Stimulated activated CD4-positive, alpha-beta T cell treated with anti-CD3 and anti-CD28 coated beads, Interleukin-15, amount 100 ng/mL, for 1 hour (primary cell): ENCODE data around the gene DAD1.
"Not testable (repeated sequence)": the region's sequence is repeated elsewhere in the genome, so short reads cannot be mapped to it uniquely, and the experiment has no call there.

Experiments
- DNase-seq, 2 donors: peaks; one replicate each; pipeline ENCODE4 v3.0.0-alpha.2; 2020; ENCODE audit warnings: low read depth in 1 of 2, low spot score in 1 of 2

Gene DAD1

DNA sequence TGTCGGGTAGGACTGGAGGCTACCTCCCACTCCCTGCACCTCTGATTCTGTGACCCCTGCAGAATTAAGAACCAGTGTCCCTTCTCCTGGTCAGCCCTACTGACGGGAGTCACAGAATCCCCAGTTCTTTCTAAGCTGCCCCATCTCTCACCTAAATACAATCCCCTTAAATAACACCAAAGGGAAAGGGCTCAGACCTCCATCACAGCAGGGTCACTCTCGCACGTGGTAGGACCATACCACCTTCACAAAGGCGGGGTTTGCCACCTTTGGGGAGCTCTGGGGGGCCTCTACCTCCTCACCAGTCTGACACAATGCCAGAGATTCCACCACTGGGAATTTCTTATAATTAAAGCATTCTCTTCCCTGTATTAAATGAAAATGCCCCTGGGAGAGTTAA is 35.6 kb downstream of the DAD1 start:
- DNase-seq = no peak

DNA sequence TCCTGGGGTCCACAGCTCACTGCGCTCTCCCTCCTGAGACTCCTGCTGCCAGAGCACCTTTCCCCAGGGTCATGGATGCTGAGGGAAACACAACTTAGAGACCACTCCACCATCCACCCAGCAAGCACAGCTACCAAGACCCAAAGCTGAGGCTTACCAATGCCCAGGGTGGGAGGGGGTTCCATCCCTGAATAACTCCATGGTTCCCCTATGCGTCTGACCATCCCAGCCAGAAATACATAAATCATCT is 36.3 kb downstream of the DAD1 start:
- no peak for DNase-seq

DNA sequence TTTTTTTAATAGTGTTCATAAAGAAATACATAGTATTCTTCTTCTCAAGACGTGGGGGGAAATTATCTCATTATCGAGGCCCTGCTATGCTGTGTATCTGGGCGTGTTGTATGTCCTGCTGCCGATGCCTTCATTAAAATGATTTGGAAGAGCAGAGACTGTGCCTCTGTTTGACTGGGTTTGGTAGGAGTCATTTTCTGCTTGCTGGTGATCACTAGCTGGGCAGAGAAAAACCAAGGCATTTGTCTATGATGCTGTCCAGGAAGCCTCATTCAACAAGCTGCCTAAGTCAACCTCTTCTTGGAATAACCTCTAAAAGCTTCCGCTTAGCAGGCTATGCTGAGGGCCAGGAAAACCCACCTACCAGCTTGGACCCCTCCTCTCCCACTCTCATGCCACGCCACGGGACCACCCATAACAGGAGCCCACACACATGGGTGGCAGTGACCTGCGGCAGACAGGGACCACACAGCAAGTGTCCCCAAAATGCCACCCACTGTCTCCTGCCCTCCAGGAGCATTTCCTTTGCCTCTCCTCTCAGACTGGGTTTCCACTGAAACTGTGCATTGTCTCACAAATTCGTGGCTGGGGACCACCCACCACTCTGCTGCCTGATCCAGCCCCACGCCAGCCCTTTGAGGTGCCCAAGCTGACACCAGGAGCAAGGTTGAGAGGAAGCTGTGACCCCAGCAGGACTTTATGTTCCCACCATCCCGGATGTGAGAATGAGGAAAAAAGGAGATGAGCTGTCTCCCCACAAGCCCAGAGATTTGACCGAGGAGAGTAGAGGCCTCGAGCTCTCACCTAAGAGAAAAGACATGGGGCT is 36.8 kb downstream of the DAD1 start:
- no peak for DNase-seq

DNA sequence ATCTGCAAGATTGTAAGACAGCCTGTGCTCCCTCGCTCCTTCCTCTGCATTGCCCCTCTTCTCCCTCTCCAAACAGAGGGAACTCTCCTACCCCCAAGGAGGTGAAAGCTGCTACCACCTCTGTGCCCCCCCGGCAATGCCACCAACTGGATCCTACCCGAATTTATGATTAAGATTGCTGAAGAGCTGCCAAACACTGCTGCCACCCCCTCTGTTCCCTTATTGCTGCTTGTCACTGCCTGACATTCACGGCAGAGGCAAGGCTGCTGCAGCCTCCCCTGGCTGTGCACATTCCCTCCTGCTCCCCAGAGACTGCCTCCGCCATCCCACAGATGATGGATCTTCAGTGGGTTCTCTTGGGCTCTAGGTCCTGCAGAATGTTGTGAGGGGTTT is 37.4 kb downstream of the DAD1 start:
- DNase-seq = no peak

DNA sequence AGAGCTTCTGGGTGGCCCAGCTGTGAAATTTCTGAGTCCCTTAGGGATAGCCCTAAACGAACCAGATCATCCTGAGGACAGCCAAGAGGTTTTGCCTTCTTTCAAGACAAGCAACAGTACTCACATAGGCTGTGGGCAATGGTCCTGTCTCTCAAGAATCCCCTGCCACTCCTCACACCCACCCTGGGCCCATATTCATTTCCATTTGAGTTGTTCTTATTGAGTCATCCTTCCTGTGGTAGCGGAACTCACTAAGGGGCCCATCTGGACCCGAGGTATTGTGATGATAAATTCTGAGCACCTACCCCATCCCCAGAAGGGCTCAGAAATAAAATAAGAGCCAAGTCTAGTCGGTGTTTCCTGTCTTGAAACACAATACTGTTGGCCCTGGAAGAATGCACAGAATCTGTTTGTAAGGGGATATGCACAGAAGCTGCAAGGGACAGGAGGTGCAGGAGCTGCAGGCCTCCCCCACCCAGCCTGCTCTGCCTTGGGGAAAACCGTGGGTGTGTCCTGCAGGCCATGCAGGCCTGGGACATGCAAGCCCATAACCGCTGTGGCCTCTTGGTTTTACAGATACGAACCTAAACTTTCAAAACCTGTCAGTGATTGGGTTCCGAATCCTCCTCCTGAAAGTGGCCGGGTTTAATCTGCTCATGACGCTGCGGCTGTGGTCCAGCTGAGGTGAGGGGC is 38.9 kb downstream of the DAD1 start:
- DNase-seq = peak; percentile 36 to 57

DNA sequence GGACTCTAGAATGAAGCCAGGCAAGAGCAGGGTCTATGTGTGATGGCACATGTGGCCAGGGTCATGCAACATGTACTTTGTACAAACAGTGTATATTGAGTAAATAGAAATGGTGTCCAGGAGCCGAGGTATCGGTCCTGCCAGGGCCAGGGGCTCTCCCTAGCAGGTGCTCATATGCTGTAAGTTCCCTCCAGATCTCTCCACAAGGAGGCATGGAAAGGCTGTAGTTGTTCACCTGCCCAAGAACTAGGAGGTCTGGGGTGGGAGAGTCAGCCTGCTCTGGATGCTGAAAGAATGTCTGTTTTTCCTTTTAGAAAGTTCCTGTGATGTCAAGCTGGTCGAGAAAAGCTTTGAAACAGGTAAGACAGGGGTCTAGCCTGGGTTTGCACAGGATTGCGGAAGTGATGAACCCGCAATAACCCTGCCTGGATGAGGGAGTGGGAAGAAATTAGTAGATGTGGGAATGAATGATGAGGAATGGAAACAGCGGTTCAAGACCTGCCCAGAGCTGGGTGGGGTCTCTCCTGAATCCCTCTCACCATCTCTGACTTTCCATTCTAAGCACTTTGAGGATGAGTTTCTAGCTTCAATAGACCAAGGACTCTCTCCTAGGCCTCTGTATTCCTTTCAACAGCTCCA is 39.6 kb downstream of the DAD1 start:
- DNase-seq = no peak

DNA sequence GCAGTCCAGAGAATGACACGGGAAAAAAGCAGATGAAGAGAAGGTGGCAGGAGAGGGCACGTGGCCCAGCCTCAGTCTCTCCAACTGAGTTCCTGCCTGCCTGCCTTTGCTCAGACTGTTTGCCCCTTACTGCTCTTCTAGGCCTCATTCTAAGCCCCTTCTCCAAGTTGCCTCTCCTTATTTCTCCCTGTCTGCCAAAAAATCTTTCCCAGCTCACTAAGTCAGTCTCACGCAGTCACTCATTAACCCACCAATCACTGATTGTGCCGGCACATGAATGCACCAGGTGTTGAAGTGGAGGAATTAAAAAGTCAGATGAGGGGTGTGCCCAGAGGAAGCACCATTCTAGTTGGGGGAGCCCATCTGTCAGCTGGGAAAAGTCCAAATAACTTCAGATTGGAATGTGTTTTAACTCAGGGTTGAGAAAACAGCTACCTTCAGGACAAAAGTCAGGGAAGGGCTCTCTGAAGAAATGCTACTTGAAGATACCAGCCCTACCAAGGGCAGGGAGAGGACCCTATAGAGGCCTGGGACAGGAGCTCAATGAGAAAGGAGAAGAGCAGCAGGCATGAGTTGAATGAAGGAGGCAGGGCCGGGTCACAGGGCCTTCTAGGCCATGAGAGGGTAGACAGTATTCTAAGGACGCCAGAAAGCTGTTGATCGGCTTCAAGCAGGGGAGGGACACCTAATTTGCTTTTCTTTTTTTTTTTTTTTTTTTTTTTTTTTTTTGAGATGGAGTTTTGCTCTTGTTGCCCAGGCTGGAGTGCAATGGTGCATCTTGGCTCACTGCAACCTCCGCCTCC is 40.9 kb downstream of the DAD1 start:
- DNase-seq = no peak

DNA sequence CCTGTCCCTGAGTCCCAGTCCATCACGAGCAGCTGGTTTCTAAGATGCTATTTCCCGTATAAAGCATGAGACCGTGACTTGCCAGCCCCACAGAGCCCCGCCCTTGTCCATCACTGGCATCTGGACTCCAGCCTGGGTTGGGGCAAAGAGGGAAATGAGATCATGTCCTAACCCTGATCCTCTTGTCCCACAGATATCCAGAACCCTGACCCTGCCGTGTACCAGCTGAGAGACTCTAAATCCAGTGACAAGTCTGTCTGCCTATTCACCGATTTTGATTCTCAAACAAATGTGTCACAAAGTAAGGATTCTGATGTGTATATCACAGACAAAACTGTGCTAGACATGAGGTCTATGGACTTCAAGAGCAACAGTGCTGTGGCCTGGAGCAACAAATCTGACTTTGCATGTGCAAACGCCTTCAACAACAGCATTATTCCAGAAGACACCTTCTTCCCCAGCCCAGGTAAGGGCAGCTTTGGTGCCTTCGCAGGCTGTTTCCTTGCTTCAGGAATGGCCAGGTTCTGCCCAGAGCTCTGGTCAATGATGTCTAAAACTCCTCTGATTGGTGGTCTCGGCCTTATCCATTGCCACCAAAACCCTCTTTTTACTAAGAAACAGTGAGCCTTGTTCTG is 41.6 kb downstream of the DAD1 start:
- DNase-seq = no peak

DNA sequence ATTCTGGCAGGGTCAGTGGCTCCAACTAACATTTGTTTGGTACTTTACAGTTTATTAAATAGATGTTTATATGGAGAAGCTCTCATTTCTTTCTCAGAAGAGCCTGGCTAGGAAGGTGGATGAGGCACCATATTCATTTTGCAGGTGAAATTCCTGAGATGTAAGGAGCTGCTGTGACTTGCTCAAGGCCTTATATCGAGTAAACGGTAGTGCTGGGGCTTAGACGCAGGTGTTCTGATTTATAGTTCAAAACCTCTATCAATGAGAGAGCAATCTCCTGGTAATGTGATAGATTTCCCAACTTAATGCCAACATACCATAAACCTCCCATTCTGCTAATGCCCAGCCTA is 42.3 kb downstream of the DAD1 start:
- DNase-seq = no peak

DNA sequence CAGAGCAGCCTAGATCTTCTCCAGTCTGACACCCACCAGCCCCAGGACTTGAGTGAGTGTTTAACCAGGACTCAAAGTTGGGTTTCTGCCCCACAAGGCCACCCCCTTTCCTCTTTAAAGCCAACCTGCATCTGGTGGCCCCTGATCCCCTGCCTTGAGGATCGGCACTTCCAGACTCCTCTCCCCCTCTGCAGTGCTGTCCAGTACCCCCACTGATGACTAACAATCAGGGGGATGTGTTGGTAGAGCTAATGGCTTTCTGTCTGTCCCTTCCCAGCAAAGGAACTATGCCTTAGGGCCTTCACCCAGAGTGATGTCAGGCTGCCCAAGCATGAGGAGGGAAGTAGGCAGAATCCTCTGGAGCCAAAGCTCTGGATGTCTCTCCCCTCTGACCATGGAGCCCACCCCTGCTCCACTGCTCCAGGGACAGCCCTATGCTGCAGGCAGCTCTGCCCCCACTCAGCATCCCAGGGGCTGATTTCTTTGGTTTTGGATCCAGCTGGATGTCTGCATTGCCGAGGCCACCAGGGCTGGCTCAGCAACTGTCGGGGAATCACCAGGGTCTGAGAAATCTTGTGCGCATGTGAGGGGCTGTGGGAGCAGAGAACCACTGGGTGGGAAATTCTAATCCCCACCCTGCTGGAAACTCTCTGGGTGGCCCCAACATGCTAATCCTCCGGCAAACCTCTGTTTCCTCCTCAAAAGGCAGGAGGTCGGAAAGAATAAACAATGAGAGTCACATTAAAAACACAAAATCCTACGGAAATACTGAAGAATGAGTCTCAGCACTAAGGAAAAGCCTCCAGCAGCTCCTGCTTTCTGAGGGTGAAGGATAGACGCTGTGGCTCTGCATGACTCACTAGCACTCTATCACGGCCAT is 42.9 kb downstream of the DAD1 start:
- no peak for DNase-seq

DNA sequence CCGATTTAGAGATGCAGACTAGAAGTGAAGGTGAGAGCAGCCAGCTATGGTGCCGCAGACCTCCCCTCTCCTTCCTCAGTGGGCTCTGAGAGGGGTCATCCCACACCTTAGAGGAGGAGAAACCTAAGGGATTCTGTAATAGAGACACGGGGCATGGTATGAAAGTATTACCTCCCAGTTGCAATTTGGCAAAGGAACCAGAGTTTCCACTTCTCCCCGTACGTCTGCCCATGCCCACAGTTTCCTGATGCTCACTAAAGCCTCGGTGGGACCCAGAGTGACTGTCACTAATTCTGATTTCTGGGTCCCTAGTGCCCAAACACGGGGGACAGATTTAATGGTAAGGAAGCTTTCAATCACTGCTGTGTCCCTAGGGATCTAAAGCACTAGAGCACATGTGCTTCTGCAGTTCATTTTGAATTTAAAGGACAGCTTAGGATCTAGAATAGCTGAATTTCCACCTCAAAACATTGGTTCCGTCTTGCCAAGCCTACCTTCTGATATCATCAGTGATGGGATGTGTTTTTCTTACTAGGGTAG is 44.1 kb downstream of the DAD1 start:
- no peak for DNase-seq

DNA sequence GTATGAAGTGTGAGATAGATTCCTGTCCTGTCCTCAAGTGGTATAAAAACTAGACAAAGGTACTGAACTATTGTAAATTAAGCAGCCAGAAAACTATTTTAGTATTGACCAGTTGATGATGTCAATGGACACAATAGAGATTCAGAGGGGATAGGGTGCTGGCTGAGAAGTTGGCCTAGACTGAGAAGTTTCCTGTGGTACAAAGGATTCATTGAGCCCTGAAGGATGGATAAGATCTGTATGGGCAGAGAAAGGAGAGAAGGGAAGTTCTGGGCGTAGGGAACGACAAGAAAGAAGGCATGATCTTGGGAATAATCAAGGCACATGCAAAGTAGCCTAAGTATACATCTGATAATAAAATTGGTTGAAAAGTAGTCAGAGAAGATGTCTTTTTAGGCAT is 44.6 kb downstream of the DAD1 start:
- no peak for DNase-seq

DNA sequence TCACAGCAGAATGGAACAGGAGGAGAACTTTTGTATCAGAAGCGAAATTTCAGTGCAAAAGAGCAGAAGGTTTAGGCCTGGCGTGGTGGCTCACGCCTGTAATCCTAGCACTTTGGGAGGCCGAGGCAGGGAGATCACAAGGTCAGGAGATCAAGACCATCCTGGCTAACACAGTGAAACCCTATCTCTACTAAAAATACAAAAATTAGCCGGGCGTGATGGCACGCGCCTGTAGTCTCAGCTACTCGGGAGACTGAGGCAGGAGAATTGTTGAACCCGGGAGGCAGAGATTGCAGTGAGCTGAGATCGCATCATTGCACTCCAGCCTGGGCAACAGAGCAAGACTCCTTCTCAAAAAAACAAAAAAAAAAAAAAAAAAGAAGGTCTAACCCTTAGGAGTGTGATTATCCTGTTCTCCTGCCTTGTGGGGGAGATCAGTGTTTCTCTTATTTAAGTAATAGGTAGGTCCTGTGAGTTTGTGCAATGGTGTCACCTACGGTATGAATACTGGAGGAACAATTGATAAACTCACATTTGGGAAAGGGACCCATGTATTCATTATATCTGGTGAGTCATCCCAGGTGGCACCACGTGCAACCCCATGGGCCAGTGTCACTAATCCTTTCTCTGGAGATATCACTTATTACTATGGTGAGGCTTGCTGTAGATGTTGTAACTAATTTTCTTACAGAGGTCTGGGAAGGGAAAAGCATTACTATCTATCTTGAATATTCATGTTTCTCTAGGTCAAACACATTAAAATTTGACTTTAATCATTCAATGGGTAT is 45.3 kb downstream of the DAD1 start:
- DNase-seq = not testable (repeated sequence)

DNA sequence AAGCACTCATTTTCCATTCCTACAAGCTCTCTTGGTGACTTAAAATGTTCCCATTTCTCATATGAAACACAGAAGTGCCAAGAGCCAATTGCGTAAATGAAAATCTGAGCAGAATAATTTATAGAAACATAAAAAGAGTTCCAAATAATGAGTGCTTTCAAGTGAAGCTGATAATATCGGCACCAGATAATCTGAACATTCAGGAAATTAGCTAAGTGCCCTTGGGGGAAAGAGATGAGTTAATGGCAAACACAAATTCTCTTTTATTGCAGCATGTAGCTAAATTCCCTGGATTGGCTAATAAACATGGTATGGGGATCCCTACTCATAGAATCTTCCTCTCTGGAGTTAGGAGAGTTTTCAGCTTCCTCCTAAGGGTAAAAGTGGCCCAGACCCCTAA is 46.7 kb downstream of the DAD1 start:
- DNase-seq = no peak

DNA sequence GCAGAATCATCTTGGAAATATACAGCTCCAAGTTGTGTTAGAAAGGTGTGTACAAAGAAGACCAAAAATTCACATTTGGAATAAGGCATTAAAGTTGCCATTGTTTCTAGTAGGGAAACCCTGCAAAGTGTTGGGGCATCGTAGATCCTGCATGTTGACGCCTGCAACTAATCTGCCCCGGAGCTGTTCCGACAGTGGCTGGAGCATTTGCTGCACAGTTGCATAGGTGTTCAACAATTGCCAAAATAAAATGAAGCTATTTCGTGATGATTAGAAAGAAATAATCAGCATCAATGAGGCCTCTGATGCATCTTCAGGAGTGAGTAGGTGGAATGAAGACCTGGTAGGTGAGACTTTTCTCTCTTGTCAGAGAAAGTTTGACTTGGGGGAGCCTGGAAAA is 47.3 kb downstream of the DAD1 start:
- DNase-seq = no peak

DNA sequence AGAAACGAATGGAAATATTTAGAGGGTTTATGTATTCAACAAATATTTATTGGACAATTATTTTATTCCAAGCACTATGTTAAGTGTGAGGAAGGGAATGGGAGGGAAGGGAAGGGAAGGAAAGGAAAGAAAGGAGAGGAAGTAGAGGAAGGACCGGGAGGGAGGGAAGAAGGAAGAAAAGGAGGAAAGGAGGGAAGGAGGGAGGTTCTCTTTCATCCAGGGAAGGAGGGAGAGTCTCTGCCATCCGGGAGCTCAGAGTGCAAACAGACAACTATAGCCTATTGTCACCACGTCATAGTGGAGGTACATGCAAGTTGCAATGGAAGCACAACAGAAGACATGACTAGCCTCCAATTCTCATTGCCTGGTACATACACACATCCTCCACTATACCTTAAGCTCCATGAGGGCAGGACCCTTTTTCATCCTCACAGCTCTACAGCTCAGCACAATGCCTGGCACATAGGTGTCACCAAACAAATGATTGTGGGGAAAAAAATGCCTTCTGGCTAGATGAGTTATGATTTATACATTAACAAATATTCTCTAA is 48.1 kb downstream of the DAD1 start:
- DNase-seq = no peak

DNA sequence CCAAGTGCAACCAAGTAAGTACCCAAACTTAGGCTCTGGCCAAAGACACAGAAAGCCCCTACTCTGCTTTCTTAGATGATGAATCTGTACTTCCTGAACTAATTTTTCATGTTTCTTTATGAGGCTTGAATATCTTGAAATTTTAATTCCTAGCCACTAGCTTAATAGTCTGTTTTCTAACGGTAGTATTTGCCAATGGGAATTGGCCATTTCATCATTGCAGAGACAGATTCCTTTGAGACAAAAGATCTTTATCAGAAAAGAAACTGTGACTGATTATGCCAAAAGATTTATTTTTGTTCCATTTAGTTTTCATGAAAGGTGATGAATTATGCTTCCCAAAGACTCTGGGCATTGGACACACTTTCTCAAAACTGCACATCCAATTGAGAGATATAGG is 48.7 kb downstream of the DAD1 start:
- no peak for DNase-seq

DNA sequence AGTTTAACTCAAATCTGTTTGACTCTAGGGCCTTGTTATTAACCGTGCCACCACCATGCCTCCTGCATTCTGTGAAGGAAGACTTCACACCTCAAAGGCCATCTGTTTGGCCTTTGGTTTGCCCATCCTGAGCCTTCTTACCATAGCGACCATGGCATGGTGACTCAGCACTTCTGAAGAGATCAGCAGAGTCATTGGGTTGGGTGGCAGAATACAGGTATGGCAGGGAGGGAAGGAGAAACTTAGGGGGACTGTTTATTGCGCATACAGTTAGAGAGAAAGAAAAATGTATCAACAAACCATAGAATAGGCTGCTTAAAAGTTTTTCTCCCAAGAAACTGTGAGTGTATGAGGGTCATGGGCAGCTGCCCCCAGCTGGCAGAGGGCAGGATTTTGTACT is 49.2 kb downstream of the DAD1 start:
- DNase-seq = no peak

DNA sequence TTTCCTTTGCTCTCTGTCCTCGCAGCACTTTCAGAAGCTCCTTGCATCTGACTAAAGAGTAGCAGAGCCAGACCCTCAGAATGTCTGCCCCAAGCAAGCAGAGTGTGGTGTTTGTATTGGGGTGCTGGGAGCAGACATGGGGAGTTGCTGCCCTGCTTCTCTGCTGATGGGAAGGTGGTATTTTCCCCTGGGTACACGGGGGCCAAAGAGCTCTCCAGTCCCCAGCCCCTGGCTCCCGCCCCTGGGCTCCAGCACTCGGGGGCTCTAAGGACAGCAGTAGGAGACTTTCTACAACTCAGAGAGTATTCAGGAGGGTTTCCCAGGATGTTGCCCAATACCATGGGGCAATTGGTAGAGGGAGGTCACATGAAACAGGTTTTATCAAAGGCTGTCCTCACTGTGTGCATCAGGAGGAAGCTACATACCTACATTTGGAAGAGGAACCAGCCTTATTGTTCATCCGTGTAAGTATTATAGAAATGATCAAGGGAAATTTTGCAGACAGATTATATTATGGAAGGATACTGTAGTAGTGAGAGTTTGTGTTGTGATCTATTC is 50.3 kb downstream of the DAD1 start:
- DNase-seq = no peak
